Astrocyte of the spinal cord (primary cell): ENCODE measurements around the gene SERTAD2.

Experiments
- DNase-seq: peaks from one replicate; pipeline ENCODE4 v3.0.0; 2011; ENCODE audit warnings: low read depth, low spot score
- H3K4me3 ChIP-seq: 2 replicates; pipeline ENCODE4 v1.5.1; 2011; ENCODE audit warnings: low read depth, mild to moderate bottlenecking, low read length, moderate library complexity
- CTCF ChIP-seq: IDR thresholded peaks from 2 replicates; pipeline ENCODE4 v1.5.1; 2012; ENCODE audit warnings: low read depth, mild to moderate bottlenecking, low read length, inconsistent platforms
- in situ Hi-C: cut with HindIII; loops from 2 replicates; pipeline ENCODE4 v1.10.0; 2017; ENCODE audit warnings: low sequenced_read_pairs

Gene SERTAD2

DNA sequence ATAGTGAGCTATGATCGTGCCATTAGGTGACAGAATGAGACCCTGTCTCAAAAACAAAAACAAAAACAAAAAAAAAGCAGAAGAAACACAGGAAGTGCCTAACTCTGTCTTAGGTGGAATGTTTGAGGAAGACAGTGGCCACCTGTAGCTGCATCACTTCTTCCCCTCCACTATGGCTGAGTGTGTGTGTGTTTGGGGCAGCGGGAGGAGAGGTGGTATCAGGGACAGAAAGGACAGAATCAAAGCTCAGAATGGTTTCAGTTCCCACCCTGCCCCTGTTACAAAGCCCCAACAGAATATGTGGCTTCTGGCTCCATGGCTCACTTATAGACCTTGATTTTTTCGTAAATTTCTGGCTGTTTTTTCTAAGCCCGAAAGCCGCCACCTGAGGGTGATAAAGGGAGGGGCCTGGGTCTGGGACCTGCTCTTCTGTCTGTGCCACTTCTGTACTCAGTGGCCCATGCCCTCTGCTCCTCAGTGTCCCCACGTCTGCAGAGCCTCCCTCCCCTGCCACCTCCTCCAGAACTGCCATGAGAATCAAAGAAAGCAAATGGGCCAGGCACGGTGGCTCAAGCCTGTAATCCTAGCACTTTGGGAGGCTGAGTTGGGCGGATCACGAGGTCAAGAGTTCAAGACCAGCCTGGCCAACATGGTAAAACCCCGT, 27.4 kb downstream of the SERTAD2 start:
- in situ Hi-C loops, result no loop called here
- no peak overlapping the region for H3K4me3 ChIP-seq
- no peak for TF ChIP-seq CTCF
- no peak for DNase-seq

DNA sequence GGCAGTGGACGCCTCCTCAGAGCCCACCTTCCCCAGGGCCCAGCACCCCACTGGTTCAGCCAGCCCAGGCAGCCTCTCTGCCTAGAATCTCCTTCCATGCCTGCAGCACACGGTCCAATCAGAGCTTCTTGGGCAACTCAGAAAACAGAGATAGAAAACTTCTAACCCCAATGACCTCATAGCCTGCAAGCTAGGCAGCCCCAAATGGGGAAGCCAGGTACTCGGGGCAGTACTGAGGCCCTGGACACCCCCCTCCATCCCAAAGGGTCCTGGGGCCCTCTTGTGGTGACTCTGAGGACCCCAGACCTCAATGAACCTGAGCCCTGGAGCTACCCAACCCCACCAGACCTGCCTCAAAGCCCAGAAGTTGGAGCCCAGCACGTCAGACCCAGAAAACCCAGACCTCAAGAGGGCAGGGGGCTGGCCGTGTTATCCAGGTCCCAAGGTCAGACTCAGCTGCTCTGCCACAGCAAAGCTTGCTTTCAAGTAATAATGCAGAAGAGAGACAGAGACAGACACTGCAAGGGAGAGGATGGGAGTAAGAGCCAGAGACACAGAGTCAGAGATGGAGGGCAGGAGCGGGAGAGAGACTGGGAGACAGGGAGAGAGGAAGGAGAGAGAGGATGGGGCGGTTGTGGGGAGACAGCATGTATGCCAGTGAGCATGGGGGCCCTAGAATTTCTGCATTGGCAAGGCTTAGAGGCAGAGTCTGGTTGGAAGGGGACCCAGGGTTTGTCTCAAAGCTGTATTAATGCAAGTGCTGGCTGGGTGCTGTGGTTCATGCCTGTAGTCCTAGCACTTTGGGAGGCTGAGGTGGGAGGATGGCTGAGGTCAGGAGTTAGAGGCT, 28.2 kb downstream of the SERTAD2 start:
- H3K4me3 ChIP-seq, result no peak overlapping the region
- DNase-seq, result no peak
- in situ Hi-C loops, result no loop called here
- TF ChIP-seq CTCF, result no peak

DNA sequence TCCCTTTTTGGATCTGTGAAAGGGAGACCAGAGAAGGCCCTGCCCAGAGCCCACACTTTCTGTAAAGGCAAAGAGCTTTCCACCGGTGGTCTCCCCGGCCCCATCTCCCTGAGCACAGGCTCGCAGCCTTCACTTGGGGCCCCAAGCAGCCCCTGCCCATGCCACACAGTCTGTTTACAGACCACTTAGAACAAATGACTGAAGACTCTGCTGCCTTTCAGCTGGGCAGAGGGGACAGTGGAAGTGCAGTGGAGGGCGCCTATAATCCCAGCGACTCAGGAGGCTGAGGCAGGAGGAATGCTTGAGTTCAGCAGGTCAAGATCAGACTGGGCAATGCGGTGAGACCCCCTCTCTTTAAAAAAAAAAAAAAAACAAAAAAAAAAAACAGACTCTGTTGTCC, 28.9 kb downstream of the SERTAD2 start:
- no peak overlapping the region for H3K4me3 ChIP-seq
- in situ Hi-C loops, result no loop called here
- DNase-seq, result no peak
- no peak for TF ChIP-seq CTCF

- no peak for DNase-seq
Observed at GRCh38 chr2:64624108-64624610, 29.6 kb downstream of the SERTAD2 start.

GRCh38 chr2:64623242-64623850, 30.4 kb downstream of the SERTAD2 start:
- no peak for DNase-seq
- TF ChIP-seq CTCF, result no peak
- H3K4me3 ChIP-seq, result no peak overlapping the region
- in situ Hi-C loops, result no loop called here

More at GRCh38 chr2:64624108-64624610, 29.6 kb downstream of the SERTAD2 start:
- no peak for TF ChIP-seq CTCF
- no peak overlapping the region for H3K4me3 ChIP-seq
- in situ Hi-C loops, result no loop called here

- peak; percentile 56 for DNase-seq
- peak; percentile 8 for TF ChIP-seq CTCF
- no peak overlapping the region for H3K4me3 ChIP-seq
- in situ Hi-C loops, result no loop called here
Observed at GRCh38 chr2:64622443-64623241, 31.1 kb downstream of the SERTAD2 start.
